GM18951 (cell line): ENCODE data around the gene FAM228B.
"Not testable (repeated sequence)": the region's sequence is repeated elsewhere in the genome, so short reads cannot be mapped to it uniquely, and the experiment has no call there.

ENCODE experiments used
- POLR2A ChIP-seq: IDR thresholded peaks from 4 replicates; pipeline ENCODE4 v1.6.1; 2011; ENCODE audit warnings: mild to moderate bottlenecking; ENCODE audit not compliant: insufficient read length, insufficient read depth; ENCODE audit errors: extremely low read depth
- in situ Hi-C: fragments of 300-500 bp; cut with MboI; formaldehyde crosslinking; loops from one replicate; pipeline ENCODE4 v1.12.0; 2022; ENCODE audit warnings: low sequenced_read_pairs, mixed read lengths, inconsistent platforms; ENCODE audit not compliant: unreplicated experiment

The FAM228B gene

DNA sequence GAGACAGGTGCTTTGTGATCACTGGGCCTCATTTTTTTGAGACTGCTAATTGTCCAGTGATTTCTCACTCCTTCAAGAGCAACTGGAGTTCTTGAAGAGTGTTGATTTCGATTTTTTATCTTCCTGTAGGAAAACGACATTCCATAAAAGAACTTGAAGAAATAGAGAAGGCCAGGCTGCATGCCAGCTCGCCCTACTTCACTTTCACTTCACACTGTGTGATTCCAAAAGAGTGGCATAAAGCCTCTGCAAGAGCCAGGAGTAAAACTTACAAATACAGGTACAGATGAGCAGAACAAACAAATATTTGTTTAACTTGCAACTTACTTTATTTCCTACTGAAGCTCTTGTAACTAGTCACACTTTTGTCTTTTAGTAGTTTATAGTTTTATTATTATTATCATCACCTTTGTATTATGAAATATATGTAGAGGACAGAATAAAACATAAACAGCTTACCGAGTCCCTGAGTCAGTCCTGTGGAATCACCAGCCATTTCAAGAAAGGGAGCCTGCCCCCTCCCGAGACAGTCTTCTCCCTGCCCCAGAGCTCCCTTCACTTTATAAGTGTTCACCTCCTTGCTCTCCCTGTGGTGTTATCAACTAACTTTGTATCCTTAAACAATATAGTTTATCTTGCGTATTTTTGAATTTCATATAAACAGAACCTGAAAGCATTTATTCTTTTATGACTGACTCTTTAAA lies 60.2 kb downstream of the FAM228B start:
- no peak for TF ChIP-seq POLR2A
- in situ Hi-C loops: no loop called here

DNA sequence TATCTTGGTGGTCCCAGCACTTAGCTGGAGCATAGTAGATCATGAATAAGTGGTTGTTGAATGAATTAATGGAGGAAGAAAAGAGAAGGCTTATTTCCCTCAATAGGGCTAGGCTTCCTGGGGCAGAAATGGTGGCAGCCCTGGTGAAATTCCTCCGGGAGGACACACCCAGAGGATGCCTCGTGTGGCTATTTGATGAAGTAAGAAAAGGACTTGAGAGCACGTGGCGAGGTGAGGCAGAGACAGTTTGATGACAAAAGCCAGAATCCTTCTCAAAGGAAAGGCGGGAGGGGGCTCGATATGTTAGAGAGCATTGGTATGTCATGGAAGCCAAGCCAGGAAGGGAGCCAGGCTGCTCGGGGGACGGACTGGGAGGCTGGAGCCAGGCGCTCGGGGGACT lies 66.3 kb downstream of the FAM228B start:
- in situ Hi-C loops: no loop called here
- TF ChIP-seq POLR2A: no peak

DNA sequence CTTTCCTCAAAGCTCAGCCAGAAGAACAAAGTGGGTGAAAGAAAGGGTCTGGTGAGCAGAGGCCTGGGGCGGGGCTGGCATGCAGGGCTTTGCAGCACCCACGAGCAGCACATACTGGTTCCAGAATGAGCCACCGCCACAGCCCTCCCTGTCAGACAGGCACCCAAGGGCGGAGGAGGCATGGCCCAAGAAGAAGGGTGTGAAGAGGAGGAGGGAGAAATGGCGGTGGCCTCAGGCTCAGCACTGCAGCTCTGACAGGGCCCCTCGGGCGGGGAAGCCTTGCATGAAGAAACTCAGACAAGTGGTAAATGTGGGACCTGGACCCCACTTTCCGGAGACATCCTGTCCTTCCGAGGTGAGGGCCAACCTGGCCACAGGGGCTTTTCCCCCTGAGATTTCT lies 67.2 kb downstream of the FAM228B start:
- TF ChIP-seq POLR2A: no peak
- in situ Hi-C loops: no loop called here

DNA sequence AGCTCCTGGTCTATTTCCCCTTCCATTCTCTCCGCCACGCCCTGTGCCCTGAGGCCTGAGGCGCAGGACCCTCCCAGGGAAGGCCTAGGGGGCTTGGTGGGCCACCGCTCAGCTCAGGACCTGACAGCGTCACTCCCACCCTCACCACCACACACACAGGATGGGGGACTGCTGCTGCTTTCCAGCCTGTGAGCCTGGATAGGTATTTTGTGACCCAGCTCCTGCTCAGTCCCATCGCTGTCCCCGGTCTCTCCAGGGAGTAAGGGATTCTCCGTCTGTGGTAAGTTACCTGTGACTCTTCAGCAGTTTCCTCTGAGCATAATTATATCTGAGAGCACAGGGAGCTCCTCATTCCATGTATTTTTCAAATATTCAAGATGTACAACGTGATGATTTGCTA lies 67.9 kb downstream of the FAM228B start:
- in situ Hi-C loops: no loop called here
- no peak for TF ChIP-seq POLR2A

DNA sequence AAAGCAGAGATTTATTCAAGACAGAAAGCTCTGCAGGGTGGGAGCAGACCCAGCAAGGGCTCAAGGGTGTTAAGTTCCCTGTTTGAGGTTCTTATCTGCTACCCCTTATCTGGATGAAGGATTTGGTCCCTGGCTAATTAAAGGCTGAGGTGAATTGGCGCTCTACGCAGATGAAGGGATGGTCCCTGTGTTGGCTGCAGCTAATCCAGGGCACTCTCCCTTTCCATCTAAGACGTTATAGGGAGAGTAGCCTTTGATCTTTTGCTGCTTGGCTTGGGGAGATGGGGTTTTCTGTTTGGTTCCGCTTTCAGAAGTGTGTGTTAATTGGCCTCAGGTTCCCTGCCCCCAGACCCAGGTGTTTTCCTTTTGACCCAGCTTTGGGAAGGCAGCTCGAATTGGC lies 68.6 kb downstream of the FAM228B start:
- in situ Hi-C loops: no loop called here
- TF ChIP-seq POLR2A: no peak

DNA sequence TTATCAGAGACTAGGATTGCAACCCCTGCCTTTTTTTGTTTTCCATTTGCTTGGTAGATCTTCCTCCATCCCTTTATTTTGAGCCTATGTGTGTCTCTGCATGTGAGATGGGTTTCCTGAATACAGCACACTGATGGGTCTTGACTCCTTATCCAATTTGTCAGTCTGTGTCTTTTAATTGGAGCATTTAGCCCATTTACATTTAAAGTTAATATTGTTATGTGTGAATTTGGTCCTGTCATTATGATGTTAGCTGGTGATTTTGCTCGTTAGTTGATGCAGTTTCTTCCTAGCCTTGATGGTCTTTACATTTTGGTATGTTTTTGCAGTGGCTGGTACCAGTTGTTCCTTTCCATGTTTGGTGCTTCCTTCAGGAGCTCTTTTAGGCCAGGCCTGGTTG lies 73.9 kb downstream of the FAM228B start:
- in situ Hi-C loops: not testable (repeated sequence)

DNA sequence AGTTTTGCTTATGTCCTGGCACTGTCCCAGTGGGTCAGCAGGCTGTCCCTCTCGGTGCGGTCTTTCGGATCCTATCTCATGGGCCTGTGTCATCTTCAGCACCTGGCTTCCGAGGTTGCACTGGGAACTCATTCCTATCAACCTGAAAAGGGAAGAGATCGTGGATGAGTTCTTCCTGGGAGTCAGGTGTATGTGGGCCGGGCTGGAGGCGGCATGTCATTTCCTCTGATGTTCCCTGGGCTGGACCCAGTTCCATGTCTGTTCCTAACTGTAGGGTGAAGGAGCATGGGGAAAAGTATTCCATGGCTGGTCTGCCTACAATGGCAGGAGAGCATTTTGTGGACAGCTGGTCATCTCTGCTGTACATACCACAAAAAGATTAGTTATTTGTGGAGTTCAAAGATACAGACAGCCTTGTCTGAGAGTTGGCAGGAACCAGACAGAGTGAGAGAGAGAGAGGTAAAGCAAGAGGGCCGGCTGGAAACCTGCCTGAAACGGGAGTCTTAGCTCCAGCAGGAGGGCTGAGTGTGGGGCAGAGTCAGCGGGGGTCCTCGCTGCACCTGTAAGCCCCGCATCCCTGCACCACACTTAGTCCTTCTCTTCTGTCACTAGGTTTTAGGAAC lies 76.8 kb downstream of the FAM228B start:
- no peak for TF ChIP-seq POLR2A
- in situ Hi-C loops: no loop called here

DNA sequence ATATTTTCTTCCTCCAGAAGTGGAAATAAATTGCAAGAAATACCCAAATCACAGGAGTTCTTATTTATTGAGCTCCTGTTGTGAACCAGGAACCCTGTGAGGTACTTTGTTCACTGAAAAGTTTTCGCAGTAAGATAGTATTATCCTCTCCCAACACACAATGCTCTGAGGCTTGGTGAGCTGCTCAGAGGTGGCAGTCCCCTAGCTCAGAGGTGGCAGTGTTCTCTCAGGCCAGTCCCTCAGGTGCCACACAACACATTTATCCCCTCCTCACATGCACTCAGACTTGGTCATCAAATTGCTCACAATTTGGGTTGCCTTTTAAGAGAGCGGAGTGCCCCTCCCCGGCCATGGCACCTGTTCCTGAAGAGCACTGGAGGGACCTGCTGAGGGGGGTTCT lies 77.5 kb downstream of the FAM228B start:
- in situ Hi-C loops: no loop called here
- no peak for TF ChIP-seq POLR2A

DNA sequence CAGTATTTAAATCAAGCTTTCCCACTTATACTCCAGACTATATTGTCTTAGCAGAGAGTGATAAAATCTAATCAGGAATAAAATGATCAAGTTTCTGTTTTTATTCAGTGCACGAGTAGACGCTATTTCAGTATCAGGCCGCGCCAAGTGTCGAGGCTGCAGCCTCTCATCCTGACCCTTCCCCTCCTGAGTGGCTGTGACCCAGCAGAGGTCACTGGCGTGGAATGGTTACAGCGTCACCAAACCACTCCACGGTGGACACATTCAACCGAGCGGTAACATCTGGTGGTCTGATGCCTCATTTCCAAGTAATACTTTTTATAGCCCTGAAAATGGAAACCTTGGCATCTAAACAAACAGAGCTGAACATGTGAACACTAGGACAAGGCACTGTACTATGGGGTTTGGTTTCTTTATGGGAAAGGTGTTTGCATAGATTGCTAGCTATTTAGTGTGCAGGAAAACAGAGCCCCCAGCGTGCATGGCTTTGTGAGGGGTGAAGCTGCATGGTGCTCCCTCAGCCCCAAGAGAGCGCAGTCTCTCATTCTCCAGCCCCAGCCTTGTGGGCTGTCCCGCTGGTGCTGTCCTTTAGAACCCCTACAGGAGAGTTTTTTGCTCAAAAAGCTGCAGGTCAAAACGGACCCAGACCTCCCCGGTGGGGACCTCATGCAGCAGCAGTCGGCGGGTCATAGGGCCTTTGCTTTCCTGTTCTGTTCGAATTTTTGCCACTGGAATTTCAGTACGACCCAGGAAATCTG lies 79.9 kb downstream of the FAM228B start:
- in situ Hi-C loops: no loop called here
- no peak for TF ChIP-seq POLR2A

DNA sequence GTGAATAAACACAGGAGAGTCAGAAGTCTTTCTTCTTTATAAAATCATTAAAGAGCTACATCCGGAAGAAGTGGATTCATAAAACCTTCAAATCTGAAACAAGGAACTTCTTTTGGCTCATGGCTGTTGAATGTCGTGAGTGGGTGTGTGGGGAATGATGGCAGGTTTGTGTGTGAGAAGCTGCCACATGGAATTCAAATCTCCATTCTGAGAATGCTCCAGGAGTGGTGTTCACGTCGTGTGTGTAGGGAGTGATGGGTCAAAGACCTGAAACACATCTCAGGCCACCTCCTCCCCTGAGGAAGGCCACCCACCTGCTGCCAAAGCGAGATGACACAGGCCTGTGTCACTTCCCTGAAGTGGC lies 80.5 kb downstream of the FAM228B start:
- in situ Hi-C loops: no loop called here
- no peak for TF ChIP-seq POLR2A

DNA sequence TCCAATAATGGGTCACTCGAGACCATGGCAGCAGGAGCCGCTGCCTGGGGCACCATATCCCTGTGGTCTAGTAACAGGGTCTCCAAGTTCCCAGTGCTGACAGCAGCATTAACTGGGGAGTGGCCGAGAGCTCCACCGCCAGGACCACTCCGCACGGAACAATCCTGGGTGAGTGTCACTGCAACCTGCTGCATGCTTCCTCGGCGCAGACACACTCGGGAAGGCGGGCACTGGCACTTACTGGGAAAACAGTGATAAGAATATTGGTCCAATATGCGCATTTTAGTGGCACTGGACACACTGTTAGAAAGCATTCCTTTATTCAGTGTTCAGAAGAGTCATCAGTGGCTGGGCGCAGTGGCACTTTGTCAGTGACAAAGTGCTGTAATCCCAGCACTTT lies 81.2 kb downstream of the FAM228B start:
- no peak for TF ChIP-seq POLR2A
- in situ Hi-C loops: no loop called here

DNA sequence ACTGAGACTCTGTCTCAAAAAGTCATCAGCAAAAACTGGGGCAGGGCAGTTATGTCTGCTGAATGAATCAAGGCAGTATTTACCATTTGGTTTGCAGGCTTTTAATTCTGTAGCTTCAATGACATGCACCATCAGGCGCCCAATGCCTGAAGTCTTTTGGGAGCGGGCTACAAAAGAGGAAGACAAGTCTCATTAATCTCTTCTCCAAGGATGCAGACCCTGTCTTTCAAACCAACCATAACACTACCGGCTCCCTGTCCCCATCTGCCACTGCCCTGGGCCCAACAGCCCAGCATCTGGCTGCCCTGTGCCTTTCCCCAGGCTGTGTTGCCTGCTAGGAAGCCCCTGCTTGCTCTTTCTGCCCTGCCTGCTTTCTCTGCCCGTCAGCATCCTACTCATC lies 81.9 kb downstream of the FAM228B start:
- in situ Hi-C loops: no loop called here
- TF ChIP-seq POLR2A: no peak

DNA sequence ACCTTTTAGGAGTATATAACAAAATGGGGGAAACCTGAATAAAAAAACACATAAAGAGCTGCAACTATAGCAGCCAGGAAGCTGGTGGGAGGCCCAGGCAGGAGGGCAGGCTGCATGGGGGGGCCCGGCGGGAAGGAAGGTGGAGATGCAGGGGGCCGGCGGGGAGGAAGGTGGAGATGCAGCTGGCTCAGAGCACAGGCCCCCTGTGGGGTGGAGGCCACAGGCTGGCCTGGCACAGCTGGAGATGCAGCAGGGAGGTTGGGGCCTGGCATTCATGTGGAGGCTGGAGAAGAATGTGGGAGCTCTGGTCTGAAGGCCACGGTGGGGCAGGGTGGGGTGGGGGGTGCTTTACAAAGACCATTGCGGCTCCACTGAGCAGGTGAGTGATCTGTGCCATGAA lies 83.0 kb downstream of the FAM228B start:
- no peak for TF ChIP-seq POLR2A
- in situ Hi-C loops: no loop called here

DNA sequence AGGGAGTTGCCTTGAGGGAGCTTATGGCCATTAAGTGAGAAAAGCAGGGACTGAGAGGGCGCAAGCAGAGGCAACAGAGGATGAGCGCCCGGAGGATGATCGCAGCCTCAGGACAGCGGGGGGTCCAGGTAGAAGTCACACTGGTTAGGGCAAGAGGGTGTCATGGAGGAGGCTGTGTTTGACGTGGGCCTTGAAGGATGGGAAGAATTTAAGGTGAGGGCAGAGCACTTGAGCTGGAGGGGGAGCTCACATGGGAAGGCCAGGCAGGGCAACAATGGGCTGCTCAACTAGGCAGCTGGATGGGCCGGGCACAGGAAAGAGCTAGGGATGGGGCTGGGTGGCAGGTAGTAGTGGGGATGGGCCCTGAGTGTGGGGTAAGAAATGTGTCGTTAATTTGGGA lies 83.4 kb downstream of the FAM228B start:
- in situ Hi-C loops: no loop called here
- TF ChIP-seq POLR2A: no peak
